Ishikawa (cell line): ENCODE results near the gene LONRF2.

Experiments
- CEBPB ChIP-seq: IDR thresholded peaks from 2 replicates; pipeline ENCODE4 v1.6.1; 2012
- EP300 ChIP-seq: IDR thresholded peaks from 2 replicates; pipeline ENCODE4 v1.6.1; 2012; ENCODE audit warnings: borderline replicate concordance
- REST ChIP-seq: IDR thresholded peaks from 2 replicates; pipeline ENCODE4 v1.6.1; 2012; ENCODE audit warnings: low read depth, mild to moderate bottlenecking
- TAF1 ChIP-seq: IDR thresholded peaks from 2 replicates; pipeline ENCODE4 v1.6.1; 2012; ENCODE audit warnings: low read depth, mild to moderate bottlenecking
- YY1 ChIP-seq: IDR thresholded peaks from 2 replicates; pipeline ENCODE4 v1.6.1; 2012; ENCODE audit warnings: low read depth
- ZBTB7A ChIP-seq: IDR thresholded peaks from 2 replicates; pipeline ENCODE4 v1.6.1; 2012; ENCODE audit warnings: low read depth

- TF ChIP-seq YY1 (no peak), TAF1 (no peak), EP300 (no peak), CEBPB (no peak), REST (no peak), ZBTB7A (no peak)
These were observed 31.6 kb downstream of the LONRF2 start for GRCh38 chr2:100290718-100291151.
